ENCODE measurements around the gene HSPBP1.

DNA sequence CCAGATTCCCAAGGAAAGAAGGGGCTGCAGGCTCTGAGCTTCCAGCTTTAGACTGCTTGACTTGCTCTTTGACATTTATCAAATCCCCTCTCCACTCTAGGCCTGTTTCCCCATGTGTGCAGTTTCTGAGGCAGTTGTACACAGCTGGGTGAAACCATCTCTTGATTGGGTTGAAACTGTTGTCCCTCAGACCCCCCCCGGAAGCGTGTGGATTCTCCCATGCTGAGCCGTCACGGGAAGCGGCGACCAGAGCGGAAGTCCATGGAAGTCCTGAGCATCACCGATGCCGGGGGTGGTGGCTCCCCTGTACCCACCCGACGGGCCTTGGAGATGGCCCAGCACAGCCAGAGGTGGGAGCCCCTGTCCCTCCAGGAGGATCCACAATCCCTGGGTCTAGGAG is 23.6 kb upstream of the HSPBP1 start:
- TF ChIP-seq, protein P1, sequence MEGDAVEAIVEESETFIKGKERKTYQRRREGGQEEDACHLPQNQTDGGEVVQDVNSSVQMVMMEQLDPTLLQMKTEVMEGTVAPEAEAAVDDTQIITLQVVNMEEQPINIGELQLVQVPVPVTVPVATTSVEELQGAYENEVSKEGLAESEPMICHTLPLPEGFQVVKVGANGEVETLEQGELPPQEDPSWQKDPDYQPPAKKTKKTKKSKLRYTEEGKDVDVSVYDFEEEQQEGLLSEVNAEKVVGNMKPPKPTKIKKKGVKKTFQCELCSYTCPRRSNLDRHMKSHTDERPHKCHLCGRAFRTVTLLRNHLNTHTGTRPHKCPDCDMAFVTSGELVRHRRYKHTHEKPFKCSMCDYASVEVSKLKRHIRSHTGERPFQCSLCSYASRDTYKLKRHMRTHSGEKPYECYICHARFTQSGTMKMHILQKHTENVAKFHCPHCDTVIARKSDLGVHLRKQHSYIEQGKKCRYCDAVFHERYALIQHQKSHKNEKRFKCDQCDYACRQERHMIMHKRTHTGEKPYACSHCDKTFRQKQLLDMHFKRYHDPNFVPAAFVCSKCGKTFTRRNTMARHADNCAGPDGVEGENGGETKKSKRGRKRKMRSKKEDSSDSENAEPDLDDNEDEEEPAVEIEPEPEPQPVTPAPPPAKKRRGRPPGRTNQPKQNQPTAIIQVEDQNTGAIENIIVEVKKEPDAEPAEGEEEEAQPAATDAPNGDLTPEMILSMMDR (IDR thresholded peaks at IDR 0.05) = no peak
- TF ChIP-seq EP300 (IDR thresholded peaks at IDR 0.05) (no peak), POLR2A (IDR thresholded peaks at IDR 0.05) (no peak)
